ENCODE results near the gene ADAM15. TPM values are rescaled to one million over a fixed set of nuclear protein-coding genes. Genes with fewer than 3 reads are reported as not detected.

Gene ADAM15
- total and polyA plus RNA-seq, 4 donors, result 10.8 to 26.8 (median 17.5) TPM

GRCh38 chr1:155016231-155016831 is 34.8 kb upstream of the ADAM15 start:
- WGBS, result 84% methylated on average over 26 of the region's 26 CpGs
- peaks cover 3 to 19% (median 9%) of the 10 kb centered on the region in 4 donors for H3K36me3 ChIP-seq (ENCODE audit: control insufficient read depth in 4 of 4, insufficient read depth in 3 of 4, low read depth in 1 of 4, low read length in 3 of 4)
- no peak for TF ChIP-seq ZBTB33 (IDR thresholded peaks at IDR 0.05)
- no peak for TF ChIP-seq REST (IDR thresholded peaks at IDR 0.05)
- no peak for TF ChIP-seq EGR1 (IDR thresholded peaks at IDR 0.05; ENCODE audit: low read depth in 2 of 2)
- no peak for TF ChIP-seq RXRA (IDR thresholded peaks at IDR 0.05)
- TF ChIP-seq FOXA1 (IDR thresholded peaks at IDR 0.05), result no peak
- TF ChIP-seq FOXA2 (IDR thresholded peaks at IDR 0.05), result no peak
- TF ChIP-seq CTCF (IDR thresholded peaks at IDR 0.05; ENCODE audit: low read depth, low read length, missing input control), result no peak
- no peak for TF ChIP-seq ATF3 (IDR thresholded peaks at IDR 0.05)
- no peak for TF ChIP-seq SP1 (IDR thresholded peaks at IDR 0.05)
- no peak for TF ChIP-seq NR2F2 (IDR thresholded peaks at IDR 0.05)
- TF ChIP-seq HNF4G (IDR thresholded peaks at IDR 0.05), result no peak
- TF ChIP-seq TAF1 (conservative IDR thresholded peaks at IDR 0.05), result no peak
- TF ChIP-seq HNF4A (conservative IDR thresholded peaks at IDR 0.05), result no peak
- H3K27ac ChIP-seq (ENCODE audit: low read depth in 1 of 2, low read length in 2 of 2), result peak overlapping the region in 1 of 2 donors; percentile 70
- no peak overlapping the region for H3K4me3 ChIP-seq (ENCODE audit: low read depth in 1 of 3, low read length in 3 of 3)
- no peaks in the 10 kb centered on the region for H3K27me3 ChIP-seq (ENCODE audit: control insufficient read depth in 4 of 4, insufficient read depth in 4 of 4, low read length in 3 of 4)
- H3K9ac ChIP-seq (ENCODE audit: low read depth in 1 of 2, low read length in 2 of 2), result no peak overlapping the region
- no peaks in the 10 kb centered on the region for H3K9me3 ChIP-seq (ENCODE audit: control insufficient read depth in 4 of 4, low read length in 3 of 4)
- DNase-seq (ENCODE audit: low spot score), result no peak
- H3K4me1 ChIP-seq (ENCODE audit: control insufficient read depth in 4 of 4, insufficient read depth in 4 of 4, low read length in 3 of 4), result peaks cover 16 to 59% (median 36%) of the 10 kb centered on the region in 4 donors
